ENCODE measurements around the gene MPI.

MPI gene

DNA sequence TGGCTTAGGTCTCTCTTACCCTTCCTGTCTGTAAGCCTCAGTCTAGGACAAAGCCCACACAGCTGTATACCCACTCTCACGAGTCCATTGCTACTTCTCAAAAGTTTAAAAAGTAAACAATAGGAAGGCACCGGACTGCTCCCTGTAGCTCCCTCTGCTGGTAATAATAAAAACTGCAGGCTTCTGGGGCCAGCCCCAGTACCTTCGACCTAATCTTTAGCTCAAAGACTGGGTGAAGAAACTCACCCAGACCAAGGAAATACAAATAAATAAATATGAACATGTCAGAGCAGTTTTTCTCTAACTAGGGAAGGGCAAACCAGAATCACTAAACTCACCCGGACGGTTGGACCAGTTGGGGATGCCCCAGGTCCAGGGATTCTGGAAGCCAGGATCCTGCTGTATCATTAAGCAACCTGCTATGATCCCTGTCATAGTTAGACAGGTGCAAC lies 11.8 kb downstream of the MPI start:
- Histone ChIP-seq H3K27ac (ENCODE audit: low read length) (peak overlapping the region; percentile 49), H3K4me2 (ENCODE audit: low read length) (peak overlapping the region; percentile 9; the same call in 1 of the 2 replicates), H3K9me3 (ENCODE audit: insufficient read depth, low read length) (no peaks in the 10 kb centered on the region), H4K20me1 (ENCODE audit: insufficient read depth, low read length) (no peaks in the 10 kb centered on the region), H3K79me2 (ENCODE audit: low read length) (peaks cover 27% of the 10 kb centered on the region), H3K27me3 (ENCODE audit: low read depth, low read length) (no peaks in the 10 kb centered on the region), H3K36me3 (replicated peaks; ENCODE audit: low read depth, low read length) (peaks cover 76% of the 10 kb centered on the region), H3K4me3 (ENCODE audit: low read length) (no peak overlapping the region), H3K4me1 (ENCODE audit: low read length) (peaks cover 35% of the 10 kb centered on the region), H2AFZ (ENCODE audit: low read depth, low read length) (no peak overlapping the region), H3K9ac (ENCODE audit: low read length) (no peak overlapping the region)
- TF ChIP-seq EZH2phosphoT487 (IDR thresholded peaks at IDR 0.05; ENCODE audit: low read depth) (no peak), CTCF (IDR thresholded peaks at IDR 0.05; ENCODE audit: low read depth, low read length) (peak; percentile 96)

- Histone ChIP-seq H3K9me3 (ENCODE audit: insufficient read depth, low read length) (no peaks in the 10 kb centered on the region), H3K4me1 (ENCODE audit: low read length) (peaks cover 40% of the 10 kb centered on the region), H3K9ac (ENCODE audit: low read length) (no peak overlapping the region), H3K79me2 (ENCODE audit: low read length) (peaks cover 27% of the 10 kb centered on the region), H4K20me1 (ENCODE audit: insufficient read depth, low read length) (no peaks in the 10 kb centered on the region), H3K4me3 (ENCODE audit: low read length) (no peak overlapping the region), H3K27ac (ENCODE audit: low read length) (peak overlapping the region; percentile 11), H3K36me3 (replicated peaks; ENCODE audit: low read depth, low read length) (peaks cover 67% of the 10 kb centered on the region), H3K4me2 (ENCODE audit: low read length) (no peak overlapping the region), H3K27me3 (ENCODE audit: low read depth, low read length) (no peaks in the 10 kb centered on the region), H2AFZ (ENCODE audit: low read depth, low read length) (no peak overlapping the region)
- TF ChIP-seq EZH2phosphoT487 (IDR thresholded peaks at IDR 0.05; ENCODE audit: low read depth) (no peak), CTCF (IDR thresholded peaks at IDR 0.05; ENCODE audit: low read depth, low read length) (no peak)
These were observed 12.6 kb downstream of the MPI start for GRCh38 chr15:74902295-74903075.

DNA sequence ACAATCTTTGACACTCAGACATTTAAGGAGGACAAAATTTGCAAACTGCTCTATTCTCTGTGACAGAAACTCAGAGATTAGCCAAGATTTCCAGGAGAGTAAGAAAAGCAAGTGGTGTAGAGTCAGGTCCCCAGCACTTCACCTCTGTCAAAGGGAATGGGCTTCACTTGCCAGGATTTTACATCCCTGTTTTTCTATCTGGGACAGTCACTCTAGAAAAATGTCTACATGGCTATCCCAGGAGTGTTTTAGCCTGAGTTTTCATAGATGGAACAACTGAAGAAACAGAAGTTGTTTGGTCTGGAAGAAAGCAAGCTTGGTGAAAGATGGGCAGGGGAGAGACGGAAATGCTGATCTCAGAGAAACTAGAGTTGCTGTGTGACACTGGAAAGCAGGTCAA lies 13.8 kb downstream of the MPI start:
- Histone ChIP-seq H3K4me3 (ENCODE audit: low read length) (no peak overlapping the region), H3K9me3 (ENCODE audit: insufficient read depth, low read length) (no peaks in the 10 kb centered on the region), H3K9ac (ENCODE audit: low read length) (no peak overlapping the region), H3K4me2 (ENCODE audit: low read length) (peak overlapping the region; percentile 16; the same call in 1 of the 2 replicates), H4K20me1 (ENCODE audit: insufficient read depth, low read length) (no peaks in the 10 kb centered on the region), H3K79me2 (ENCODE audit: low read length) (peaks cover 27% of the 10 kb centered on the region), H3K4me1 (ENCODE audit: low read length) (peaks cover 42% of the 10 kb centered on the region), H2AFZ (ENCODE audit: low read depth, low read length) (no peak overlapping the region), H3K27ac (ENCODE audit: low read length) (peak overlapping the region; percentile 35), H3K36me3 (replicated peaks; ENCODE audit: low read depth, low read length) (peaks cover 58% of the 10 kb centered on the region), H3K27me3 (ENCODE audit: low read depth, low read length) (no peaks in the 10 kb centered on the region)
- no peak for TF ChIP-seq EZH2phosphoT487 (IDR thresholded peaks at IDR 0.05; ENCODE audit: low read depth)
- no peak for TF ChIP-seq CTCF (IDR thresholded peaks at IDR 0.05; ENCODE audit: low read depth, low read length)

- H3K27me3 ChIP-seq (ENCODE audit: low read depth, low read length), result no peaks in the 10 kb centered on the region
- H3K9me3 ChIP-seq (ENCODE audit: insufficient read depth, low read length), result no peaks in the 10 kb centered on the region
- no peak overlapping the region for H3K4me2 ChIP-seq (ENCODE audit: low read length)
- no peak overlapping the region for H3K9ac ChIP-seq (ENCODE audit: low read length)
- peaks cover 42% of the 10 kb centered on the region for H3K4me1 ChIP-seq (ENCODE audit: low read length)
- peaks cover 27% of the 10 kb centered on the region for H3K79me2 ChIP-seq (ENCODE audit: low read length)
- no peak for TF ChIP-seq CTCF (IDR thresholded peaks at IDR 0.05; ENCODE audit: low read depth, low read length)
- no peak for TF ChIP-seq EZH2phosphoT487 (IDR thresholded peaks at IDR 0.05; ENCODE audit: low read depth)
- H3K36me3 ChIP-seq (replicated peaks; ENCODE audit: low read depth, low read length), result peaks cover 52% of the 10 kb centered on the region
- H3K4me3 ChIP-seq (ENCODE audit: low read length), result no peak overlapping the region
- no peak overlapping the region for H2AFZ ChIP-seq (ENCODE audit: low read depth, low read length)
- H3K27ac ChIP-seq (ENCODE audit: low read length), result no peak overlapping the region
- no peaks in the 10 kb centered on the region for H4K20me1 ChIP-seq (ENCODE audit: insufficient read depth, low read length)
These were observed 14.5 kb downstream of the MPI start for GRCh38 chr15:74904190-74904805.
